Measurements from ENCODE around the gene SORD.

The SORD gene

GRCh38 chr15:45114076-45114750, 91.2 kb downstream of the SORD start, which contains the start of the genes DUOX2 and DUOXA2:
Gene DUOX2, minus strand, starts transcription at chr15:45114172. Its CDS starts 761 bp downstream, at chr15:45113411.
Gene DUOXA2, plus strand, starts transcription at chr15:45114326. Its CDS starts 280 bp downstream, at chr15:45114606.
- Histone ChIP-seq H3K9me3 (ENCODE audit: severe bottlenecking) (no peaks in the 10 kb centered on the region), H3K27me3 (ENCODE audit: insufficient read depth, poor library complexity, severe bottlenecking) (peaks cover 77% of the 10 kb centered on the region), H3K36me3 (ENCODE audit: low read depth) (no peaks in the 10 kb centered on the region), H3K27ac (ENCODE audit: poor library complexity, severe bottlenecking) (no peak within 1 kb of the TSS), H3K4me1 (ENCODE audit: insufficient read depth, poor library complexity, severe bottlenecking) (no peaks in the 10 kb centered on the region), H3K4me3 (ENCODE audit: severe bottlenecking) (no peak within 1 kb of the TSS)
- DNase-seq (ENCODE audit: low spot score) (peak; percentile 64), ATAC-seq (ENCODE audit: low read depth) (peak; percentile 6; the same call in 1 of the 3 replicates)
- TF ChIP-seq CTCF (IDR thresholded peaks at IDR 0.05; ENCODE audit: poor library complexity, severe bottlenecking), result no peak

GRCh38 chr15:45114751-45115085, 91.7 kb downstream of the SORD start:
- no peak overlapping the region for H3K4me3 ChIP-seq (ENCODE audit: severe bottlenecking)
- H3K27me3 ChIP-seq (ENCODE audit: insufficient read depth, poor library complexity, severe bottlenecking), result peaks cover 76% of the 10 kb centered on the region
- TF ChIP-seq CTCF (IDR thresholded peaks at IDR 0.05; ENCODE audit: poor library complexity, severe bottlenecking), result no peak
- 0 out of 3 replicates have a peak, but pooled peaks have one; percentile 0 for ATAC-seq (ENCODE audit: low read depth)
- no peaks in the 10 kb centered on the region for H3K4me1 ChIP-seq (ENCODE audit: insufficient read depth, poor library complexity, severe bottlenecking)
- H3K9me3 ChIP-seq (ENCODE audit: severe bottlenecking), result no peaks in the 10 kb centered on the region
- no peak overlapping the region for H3K27ac ChIP-seq (ENCODE audit: poor library complexity, severe bottlenecking)
- H3K36me3 ChIP-seq (ENCODE audit: low read depth), result no peaks in the 10 kb centered on the region
- no peak for DNase-seq (ENCODE audit: low spot score)

GRCh38 chr15:45115312-45115820, 92.4 kb downstream of the SORD start:
- ATAC-seq (ENCODE audit: low read depth) (no peak), DNase-seq (ENCODE audit: low spot score) (peak; percentile 49)
- no peaks in the 10 kb centered on the region for H3K9me3 ChIP-seq (ENCODE audit: severe bottlenecking)
- H3K4me3 ChIP-seq (ENCODE audit: severe bottlenecking), result no peak overlapping the region
- no peak for TF ChIP-seq CTCF (IDR thresholded peaks at IDR 0.05; ENCODE audit: poor library complexity, severe bottlenecking)
- no peaks in the 10 kb centered on the region for H3K4me1 ChIP-seq (ENCODE audit: insufficient read depth, poor library complexity, severe bottlenecking)
- H3K36me3 ChIP-seq (ENCODE audit: low read depth), result no peaks in the 10 kb centered on the region
- peaks cover 69% of the 10 kb centered on the region for H3K27me3 ChIP-seq (ENCODE audit: insufficient read depth, poor library complexity, severe bottlenecking)
- H3K27ac ChIP-seq (ENCODE audit: poor library complexity, severe bottlenecking), result no peak overlapping the region

GRCh38 chr15:45116006-45116481, 93.0 kb downstream of the SORD start:
- no peaks in the 10 kb centered on the region for H3K4me1 ChIP-seq (ENCODE audit: insufficient read depth, poor library complexity, severe bottlenecking)
- H3K36me3 ChIP-seq (ENCODE audit: low read depth), result no peaks in the 10 kb centered on the region
- H3K9me3 ChIP-seq (ENCODE audit: severe bottlenecking), result no peaks in the 10 kb centered on the region
- peak; percentile 68 for DNase-seq (ENCODE audit: low spot score)
- no peak for TF ChIP-seq CTCF (IDR thresholded peaks at IDR 0.05; ENCODE audit: poor library complexity, severe bottlenecking)
- H3K27ac ChIP-seq (ENCODE audit: poor library complexity, severe bottlenecking), result no peak overlapping the region
- ATAC-seq (ENCODE audit: low read depth), result no peak
- H3K4me3 ChIP-seq (ENCODE audit: severe bottlenecking), result no peak overlapping the region
- H3K27me3 ChIP-seq (ENCODE audit: insufficient read depth, poor library complexity, severe bottlenecking), result peaks cover 67% of the 10 kb centered on the region

Data from RWPE2 (cell line).